GM12872 (cell line): Measurements from ENCODE around the gene VPS26B.

ENCODE experiments used
- CTCF ChIP-seq: IDR thresholded peaks from 3 replicates; pipeline ENCODE4 v1.5.1; 2011; ENCODE audit warnings: low read depth, mild to moderate bottlenecking, low read length, moderate library complexity; ENCODE audit not compliant: insufficient read depth

Gene VPS26B

GRCh38 chr11:134290646-134291045 is 66.2 kb downstream of the VPS26B start:
- TF ChIP-seq CTCF, result no peak

- no peak for TF ChIP-seq CTCF
These were observed 66.7 kb downstream of the VPS26B start for GRCh38 chr11:134291196-134291595.

- TF ChIP-seq CTCF, result no peak
These were observed 68.2 kb downstream of the VPS26B start for GRCh38 chr11:134292661-134293060.

GRCh38 chr11:134293119-134294113 is 68.9 kb downstream of the VPS26B start:
- TF ChIP-seq CTCF, result no peak

- no peak for TF ChIP-seq CTCF
These were observed 70.2 kb downstream of the VPS26B start for GRCh38 chr11:134294664-134295063.
